NCI-H2171 treated with DMSO at 0.1 percent for 48 hours (cell line): ENCODE results near the gene ITIH5.
"Not testable (repeated sequence)": the region's sequence is repeated elsewhere in the genome, so short reads cannot be mapped to it uniquely, and the experiment has no call there.

Experiments
- DNase-seq: peaks from one replicate; lab custom pipeline; 2025; lab: John Stamatoyannopoulos, UW

Gene ITIH5

DNA sequence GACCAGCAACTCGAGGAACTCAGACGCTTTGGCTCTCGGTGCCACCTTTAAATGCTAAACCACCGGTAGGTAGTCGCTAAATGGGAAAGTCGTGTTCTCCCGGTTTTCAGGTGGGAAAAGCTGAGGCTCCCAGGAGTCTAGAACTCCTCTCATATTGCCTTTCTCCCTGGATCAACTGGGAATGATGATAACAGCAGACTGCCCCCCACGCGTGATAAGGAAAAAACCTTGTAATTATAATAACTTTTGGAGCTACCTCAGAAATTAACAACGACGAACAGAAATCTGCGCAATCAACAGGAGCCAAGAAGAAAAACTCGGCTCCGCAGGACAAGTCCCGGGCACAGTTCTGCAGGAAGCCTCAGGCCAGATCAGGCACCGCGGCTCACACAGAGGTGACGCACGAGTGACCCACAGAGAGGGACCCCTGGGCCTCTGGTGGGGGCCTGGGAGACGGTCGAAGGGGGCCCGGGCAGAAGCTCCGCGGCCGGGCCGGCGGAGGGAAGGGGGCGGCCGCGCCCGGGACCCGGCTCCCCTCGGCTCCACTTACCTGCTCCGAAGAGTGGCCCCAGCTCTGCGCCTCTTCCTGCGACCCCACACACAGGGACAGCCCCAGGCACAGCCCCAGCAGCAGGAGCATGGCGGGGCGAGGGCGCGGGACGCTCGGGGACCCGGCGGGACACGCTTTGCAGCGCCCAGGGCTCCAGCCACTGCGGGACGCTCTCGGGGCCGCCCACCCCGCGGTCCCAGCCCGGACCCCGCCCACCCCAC lies at the start of gene ITIH5:
ITIH5 (minus strand) TSS at position 714 of the 771 bp plus-strand sequence; CDS start at position 640, 74 bp downstream.
- no peak for DNase-seq

DNA sequence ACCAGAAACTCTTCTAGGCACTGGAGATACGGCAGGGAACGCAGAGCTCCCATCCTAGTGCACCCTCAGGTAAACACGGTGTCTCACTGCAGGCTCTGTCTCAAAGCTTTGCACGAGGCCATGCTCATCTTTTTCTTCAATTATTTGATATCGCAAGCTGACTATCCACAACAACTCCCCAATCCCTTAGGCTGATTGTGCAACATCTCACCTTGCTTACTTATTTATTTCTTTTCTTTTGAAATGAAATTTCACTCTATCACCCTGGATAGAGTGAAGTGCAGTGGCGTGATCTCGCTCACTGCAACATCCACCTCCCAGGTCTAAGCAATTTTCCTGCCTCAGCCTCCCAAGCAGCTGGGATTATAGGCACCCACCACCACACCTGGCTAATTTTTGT lies 48.7 kb upstream of the ITIH5 start:
- DNase-seq = no peak

DNA sequence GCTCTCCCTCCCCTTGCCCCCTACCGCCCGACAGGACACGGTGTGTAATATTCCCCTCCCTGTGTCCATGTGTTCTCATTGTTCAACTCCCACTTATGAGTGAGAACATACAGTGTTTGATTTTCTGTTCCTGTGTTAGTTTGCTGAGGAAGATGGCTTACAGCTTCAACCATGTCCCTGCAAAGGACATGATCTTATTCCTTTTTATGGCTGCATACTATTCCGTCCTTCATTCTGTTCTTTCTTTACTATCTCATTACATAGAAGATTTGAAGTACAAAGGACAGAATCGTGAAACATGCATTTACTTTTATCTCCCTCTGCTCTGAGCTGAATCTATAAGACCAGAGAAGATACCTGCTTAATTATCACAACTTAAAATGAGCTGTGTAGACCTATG lies 44.3 kb upstream of the ITIH5 start:
- not testable (repeated sequence) for DNase-seq

- DNase-seq = no peak
Measured at GRCh38 chr10:7710446-7710845, 43.7 kb upstream of the ITIH5 start.

DNA sequence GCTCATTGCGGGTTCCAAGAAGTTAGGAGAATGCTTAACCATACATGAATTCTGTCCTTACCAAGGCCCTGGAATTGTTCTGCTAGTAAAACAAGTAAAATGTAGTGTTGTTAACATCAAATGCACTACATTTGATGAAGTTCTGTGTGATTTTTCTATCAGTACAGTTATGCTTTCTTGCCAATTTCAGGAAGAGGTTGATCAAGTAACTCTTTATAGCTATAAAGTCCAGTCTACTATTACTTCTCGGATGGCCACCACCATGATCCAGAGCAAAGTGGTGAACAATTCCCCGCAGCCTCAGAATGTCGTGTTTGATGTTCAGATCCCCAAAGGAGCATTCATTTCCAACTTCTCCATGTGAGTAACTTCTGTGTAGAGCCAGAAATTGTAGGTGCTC lies 42.1 kb upstream of the ITIH5 start:
- DNase-seq = no peak

GRCh38 chr10:7707858-7708622 lies 41.3 kb upstream of the ITIH5 start:
- no peak for DNase-seq

DNA sequence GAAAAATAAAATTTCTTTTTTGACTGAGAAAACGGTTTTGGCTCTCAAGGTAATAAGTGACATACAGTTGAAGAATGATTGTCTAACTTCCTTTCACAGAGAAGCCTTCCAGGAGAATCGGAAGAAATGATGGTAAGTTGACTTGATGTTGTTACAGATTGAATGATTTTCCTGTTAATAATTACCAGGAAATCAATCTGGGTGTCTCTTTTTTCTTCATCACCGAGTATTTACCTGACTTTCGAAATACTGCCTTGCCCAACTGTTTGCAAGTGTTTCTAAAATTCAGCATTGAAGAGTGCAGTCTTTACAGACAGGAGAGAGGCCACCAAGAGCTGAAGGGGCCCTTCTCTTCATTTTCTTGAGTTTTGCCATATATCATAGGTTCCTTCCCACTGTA lies 40.3 kb upstream of the ITIH5 start:
- DNase-seq = no peak

- no peak for DNase-seq
Measured at GRCh38 chr10:7706534-7707073, 39.8 kb upstream of the ITIH5 start.

DNA sequence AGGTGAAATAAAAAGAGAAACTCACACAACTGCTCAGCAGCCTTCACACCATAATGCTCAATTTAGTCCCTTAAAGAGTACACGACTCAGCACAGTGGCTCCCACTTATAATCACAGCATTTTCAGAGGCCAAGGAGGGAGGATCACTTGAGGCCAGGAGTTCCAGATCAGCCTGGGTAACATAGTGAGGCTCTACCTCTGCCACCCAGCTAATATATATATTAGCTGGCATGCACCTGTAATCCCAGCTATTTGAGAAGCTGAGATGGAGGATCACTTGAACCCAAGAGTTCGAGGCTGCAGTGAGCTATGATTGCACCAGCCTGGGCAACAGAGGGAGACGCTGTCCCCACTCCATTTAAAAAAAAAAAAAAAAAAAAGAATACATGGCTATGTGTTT lies 38.6 kb upstream of the ITIH5 start:
- DNase-seq = no peak

DNA sequence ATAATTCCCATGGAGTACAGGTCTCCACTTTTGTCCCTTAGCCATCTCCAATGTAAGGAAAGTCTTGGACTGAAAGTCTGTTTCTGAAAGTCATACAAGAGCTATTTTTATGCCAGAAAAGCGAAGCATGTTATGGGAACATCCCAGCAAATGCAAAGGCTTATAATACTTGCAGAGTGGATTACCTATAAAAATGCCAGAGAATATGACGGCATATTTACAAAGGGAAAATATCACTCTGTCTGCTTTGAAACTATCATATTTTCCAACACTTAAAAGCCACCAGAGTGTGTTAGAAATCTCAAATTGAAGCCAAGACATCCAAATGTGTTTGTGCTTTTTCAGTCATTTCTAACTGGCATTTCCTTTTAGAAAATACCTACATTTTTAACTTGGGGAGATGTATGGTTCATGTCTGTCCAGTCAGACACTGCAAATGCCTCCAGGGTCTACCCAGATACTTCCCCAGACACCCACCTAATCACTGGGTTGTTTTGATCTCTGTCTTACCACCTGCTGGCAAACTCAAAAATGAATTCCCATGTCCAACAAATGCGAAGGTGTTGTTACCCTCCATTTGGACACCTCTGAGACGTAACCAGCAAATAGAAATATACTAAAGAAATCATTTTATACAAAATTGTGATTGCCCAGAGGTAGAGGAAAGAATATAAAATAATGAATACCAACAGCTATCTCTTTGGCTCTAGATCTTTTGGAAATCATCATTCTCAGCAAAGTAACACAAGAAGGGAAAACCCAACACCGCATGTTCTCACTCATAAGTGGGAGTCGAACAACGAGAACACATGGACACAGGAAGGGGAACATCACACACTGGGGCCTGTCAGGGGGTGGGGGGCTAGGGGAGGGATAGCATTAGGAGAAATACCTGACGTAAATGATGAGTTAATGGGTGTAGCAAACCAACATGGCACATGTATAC lies 37.6 kb upstream of the ITIH5 start:
- no peak for DNase-seq

DNA sequence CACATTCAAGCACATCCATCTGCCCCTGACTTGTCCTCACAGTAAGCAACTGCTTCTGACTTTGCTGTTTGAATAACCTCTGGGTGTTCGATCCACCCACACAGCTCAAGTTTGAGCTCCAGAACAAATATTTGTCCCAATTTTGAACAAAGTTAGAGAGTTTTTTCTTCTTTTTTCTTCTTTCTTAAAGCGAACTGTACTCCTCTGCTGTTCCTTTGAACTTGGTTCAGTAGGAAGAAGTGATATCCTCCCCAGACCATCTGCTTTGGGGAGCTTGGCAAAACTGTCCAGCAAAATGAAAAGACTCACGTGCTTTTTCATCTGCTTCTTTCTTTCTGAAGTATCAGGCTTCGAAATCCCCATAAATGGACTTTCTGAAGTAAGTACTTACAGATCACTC lies 36.4 kb upstream of the ITIH5 start, which contains the start of gene ITIH2:
ITIH2 (plus strand) TSS at position 177 of the 400 bp plus-strand sequence; CDS start at position 296, 119 bp downstream.
- no peak for DNase-seq

GRCh38 chr10:7702288-7702812 lies 35.6 kb upstream of the ITIH5 start:
- DNase-seq = no peak

- no peak for DNase-seq
Measured at GRCh38 chr10:7701158-7701742, 34.5 kb upstream of the ITIH5 start.

- DNase-seq = no peak
Measured at GRCh38 chr10:7700577-7701125, 33.9 kb upstream of the ITIH5 start.

- DNase-seq = no peak
Measured at GRCh38 chr10:7697426-7697825, 30.7 kb upstream of the ITIH5 start.

GRCh38 chr10:7696545-7696944 lies 29.8 kb upstream of the ITIH5 start:
- DNase-seq = no peak

DNA sequence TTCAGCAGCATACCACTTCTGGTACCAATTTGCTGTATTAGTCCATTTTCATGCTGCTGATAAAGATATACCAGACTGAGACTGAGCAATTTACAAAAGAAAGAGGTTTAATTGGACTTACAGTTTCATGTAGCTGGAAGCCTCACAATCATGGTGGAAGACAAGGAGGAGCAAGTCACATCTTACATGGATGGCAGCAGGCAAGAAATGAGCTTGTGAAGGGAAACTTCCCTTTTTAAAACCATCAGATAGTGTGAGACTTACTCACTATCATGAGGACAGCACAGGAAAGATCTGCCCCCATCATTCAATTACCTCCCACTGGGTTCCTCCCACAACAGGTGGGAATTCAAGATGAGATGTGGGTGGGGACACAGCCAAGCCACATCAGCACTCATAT lies 26.4 kb upstream of the ITIH5 start:
- DNase-seq = not testable (repeated sequence)

DNA sequence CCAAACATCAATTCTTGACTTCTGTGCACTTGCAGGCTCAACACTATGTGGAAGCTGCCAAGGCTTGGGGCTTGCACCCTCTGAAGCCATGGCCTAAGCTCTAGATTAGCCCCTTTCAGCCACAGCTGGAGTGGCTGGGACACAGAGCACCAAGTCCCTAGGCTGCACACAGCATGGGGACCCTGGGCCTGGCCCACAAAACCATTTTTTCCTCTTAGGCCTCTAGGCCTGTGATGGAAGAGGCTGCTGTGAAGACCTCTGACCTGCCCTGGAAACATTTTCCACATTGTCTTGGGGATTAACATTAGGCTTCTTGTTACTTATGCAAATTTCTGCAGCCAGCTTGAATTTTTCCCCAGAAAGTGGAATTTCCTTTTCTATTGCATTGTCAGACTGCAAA lies 25.6 kb upstream of the ITIH5 start:
- not testable (repeated sequence) for DNase-seq

DNA sequence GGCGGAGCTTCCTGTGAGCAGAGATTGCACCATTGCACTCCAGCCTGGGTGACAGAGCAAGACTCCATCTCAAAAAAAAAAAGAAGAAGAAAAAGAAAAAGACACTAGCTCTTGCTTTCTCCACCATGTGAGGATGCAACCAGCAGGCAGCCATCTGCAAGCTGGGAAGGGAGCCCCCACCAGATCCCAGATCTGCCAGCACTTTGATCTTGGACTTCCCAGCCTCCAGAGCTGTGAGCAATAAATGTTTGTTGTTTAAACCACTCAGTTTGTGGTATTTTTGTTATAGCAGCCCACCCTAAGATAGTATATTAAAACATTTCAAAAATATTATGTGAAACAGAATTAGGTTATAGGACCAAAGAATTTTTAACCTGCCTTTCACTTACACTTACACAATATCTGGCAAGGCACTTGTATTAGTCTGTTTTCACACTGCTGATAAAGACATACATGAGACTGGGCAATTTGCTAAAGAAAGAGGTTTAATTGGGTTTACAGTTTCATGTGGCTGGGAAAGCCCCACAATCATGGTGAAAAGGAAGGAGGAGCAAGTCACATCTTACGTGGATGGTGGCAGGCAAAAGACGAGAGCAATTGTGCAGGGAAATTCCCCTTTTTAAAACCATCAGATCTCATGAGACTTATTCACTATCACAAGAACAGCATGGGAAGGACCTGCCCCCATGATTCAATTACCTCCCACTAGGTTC lies 24.3 kb upstream of the ITIH5 start:
- not testable (repeated sequence) for DNase-seq

DNA sequence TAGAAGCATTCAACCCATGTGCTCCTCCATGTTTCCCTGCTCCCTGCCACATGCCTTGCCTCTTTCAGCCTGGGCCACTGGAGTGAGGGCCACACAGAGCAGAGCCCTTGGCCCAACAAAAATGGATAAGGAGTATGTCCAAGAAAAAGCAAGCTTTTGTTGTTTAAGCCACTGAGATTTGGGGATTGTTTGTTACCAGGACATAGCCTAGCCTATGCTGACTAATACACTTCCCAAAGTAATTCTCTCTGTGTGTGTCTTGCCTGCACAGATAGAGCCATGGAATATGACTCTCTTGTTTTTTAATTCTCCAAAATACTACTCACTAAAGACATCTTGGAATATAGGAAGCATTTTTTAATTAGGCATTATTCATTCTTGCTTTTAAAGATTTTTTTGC lies 22.8 kb upstream of the ITIH5 start:
- no peak for DNase-seq
